Activated CD4-positive, CD25-positive, alpha-beta regulatory T cell treated with anti-CD3 and anti-CD28 coated beads, Interleukin-2, amount 50 U/mL, for 24 hours (primary cell): Measurements from ENCODE around the gene ANKRD40.
"Not testable (repeated sequence)": the region's sequence is repeated elsewhere in the genome, so short reads cannot be mapped to it uniquely, and the experiment has no call there.

Experiments
- ATAC-seq, 2 donors: fragments of 150-1000 bp; cut with Tn5 transposase; one replicate each; pipeline ENCODE4 v1.10.0; 2021; ENCODE audit warnings: mild to moderate bottlenecking in 1 of 2, moderate library complexity in 1 of 2

Gene ANKRD40, protein sequence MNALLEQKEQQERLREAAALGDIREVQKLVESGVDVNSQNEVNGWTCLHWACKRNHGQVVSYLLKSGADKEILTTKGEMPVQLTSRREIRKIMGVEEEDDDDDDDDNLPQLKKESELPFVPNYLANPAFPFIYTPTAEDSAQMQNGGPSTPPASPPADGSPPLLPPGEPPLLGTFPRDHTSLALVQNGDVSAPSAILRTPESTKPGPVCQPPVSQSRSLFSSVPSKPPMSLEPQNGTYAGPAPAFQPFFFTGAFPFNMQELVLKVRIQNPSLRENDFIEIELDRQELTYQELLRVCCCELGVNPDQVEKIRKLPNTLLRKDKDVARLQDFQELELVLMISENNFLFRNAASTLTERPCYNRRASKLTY

DNA sequence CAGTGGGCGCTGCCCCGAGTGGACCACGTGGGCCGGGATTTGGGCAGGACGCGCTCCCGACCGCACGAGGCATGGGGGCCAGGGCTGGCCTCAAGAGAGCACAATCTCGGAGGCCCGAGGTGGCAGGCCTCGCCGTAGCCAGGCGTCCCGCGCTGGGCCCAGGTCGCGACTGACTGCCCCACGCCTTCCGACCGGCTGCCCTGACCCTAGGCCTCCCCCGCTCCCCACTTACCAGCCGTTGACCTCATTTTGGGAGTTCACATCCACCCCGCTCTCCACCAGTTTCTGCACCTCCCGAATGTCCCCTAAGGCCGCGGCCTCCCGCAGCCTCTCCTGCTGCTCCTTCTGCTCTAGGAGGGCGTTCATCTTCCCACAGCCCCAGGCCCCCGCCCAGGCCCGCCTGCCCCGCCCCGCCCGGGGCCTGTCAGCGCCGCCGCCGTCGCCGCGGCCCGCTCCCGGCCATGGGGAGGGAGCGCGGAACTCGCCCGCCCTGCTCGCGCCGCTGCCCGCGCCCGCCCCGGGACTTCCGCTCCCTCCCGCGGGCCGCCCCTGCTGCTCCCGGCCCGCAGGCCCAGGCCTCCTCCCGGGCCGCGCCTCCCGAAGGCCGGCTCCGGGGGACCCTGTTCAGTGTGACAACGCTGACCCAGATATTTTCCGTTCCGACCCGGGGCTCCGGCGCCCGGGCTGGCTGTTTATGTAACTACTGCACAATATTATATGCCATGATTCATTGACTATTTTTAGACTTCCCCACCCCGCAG is at the start of gene ANKRD40:
Gene ANKRD40 (minus strand): TSS at position 626 of the 761 bp plus-strand sequence. CDS start 260 bp downstream, at position 366.
- peak; percentile 90 to 91 for ATAC-seq

DNA sequence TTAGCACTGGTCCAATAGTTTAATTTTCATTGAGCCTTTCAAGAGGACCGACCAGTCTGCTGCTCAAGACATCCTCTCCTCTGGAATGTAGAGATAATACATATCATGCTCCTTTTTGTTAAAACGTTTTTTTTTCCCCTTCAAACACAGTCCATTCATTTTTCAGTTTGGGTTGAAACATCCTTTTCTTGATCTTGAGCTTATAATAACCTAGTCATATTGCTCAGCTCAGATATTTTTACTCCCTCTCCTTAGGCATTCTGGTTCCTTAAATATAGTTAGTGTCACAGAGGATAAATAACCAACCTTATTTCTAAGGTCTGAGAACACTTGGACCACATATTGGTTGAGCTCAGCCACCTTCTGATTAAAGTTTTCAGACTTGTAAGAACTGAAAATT is 46.8 kb upstream of the ANKRD40 start:
- ATAC-seq: no peak

DNA sequence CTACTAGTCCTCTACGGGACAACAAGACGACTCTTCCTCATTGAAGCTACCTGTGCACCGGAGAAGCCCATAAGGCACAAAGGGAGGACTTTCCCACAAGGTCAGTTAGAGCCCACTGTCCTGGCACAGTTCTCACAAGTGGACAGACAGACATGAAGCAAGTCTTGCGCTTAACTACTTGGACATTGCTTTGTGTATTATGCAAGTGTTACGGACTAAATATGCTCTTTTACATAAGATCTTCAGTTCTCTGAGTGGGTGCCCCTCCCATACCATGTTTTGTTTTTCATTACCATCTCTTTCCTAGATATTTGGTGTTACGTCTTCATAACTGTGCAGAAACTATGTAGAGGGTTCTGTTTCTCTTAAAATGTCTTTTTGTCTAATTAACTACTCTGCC is 41.5 kb upstream of the ANKRD40 start:
- no peak for ATAC-seq

DNA sequence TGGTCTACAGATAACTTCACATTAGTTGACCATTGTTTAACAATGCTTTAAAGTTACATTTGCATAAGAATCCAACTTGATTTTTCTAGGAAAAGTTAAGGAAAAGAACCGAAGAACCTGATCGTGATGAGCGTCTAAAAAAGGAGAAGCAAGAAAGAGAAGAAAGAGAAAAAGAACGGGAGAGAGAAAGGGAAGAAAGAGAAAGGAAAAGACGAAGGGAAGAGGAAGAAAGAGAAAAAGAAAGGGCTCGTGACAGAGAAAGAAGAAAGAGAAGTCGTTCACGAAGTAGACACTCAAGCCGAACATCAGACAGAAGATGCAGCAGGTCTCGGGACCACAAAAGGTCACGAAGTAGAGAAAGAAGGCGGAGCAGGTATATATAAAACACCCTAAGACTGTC is 37.9 kb upstream of the ANKRD40 start:
- ATAC-seq: no peak

DNA sequence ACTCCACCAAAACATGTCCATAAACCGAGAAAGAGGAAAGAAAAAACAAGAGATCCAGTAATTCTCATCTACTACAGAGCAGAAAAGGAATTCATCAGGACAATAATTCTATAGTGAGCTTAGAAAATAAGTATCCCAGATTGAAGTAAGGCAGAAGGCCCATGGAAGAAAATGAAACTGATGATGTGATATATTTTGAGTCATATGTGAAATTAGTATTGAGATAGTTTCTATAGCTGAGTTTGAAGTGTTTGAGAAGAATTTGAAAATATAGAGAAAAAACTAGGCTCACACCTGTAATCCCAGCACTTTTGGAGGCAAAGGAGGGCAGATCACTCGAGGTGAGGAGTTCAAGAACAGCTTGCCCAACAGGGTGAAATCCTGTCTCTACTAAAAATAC is 31.4 kb upstream of the ANKRD40 start:
- ATAC-seq: peak in 1 of 2 donors; percentile 33

DNA sequence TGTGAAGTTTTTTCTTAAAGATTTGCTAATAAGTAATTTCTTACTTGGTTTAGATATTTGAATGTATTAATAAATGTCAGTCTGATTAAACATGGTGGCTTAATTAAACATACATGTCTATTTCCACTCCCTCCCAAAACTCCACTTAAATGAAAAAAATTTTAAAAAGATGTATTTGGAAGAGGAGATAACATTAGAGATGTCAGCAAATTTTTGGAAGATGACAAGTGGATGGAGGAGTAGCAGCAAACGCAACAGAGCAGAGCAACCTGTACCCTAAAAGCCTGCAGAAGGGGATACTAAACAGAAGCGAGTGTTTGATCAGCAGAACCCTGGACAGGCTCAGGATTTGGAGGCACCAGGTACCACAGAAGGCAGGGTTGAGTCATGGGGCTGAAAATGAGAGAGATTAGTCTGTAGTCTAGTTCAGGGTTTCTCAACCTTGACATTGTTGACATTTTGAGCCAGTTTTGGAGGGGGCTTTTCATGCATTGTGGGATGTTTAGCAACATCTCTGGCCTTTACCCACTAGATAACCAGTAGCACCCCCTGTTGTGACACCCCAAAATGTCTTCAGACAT is 29.5 kb upstream of the ANKRD40 start:
- ATAC-seq: peak; percentile 48 to 73

DNA sequence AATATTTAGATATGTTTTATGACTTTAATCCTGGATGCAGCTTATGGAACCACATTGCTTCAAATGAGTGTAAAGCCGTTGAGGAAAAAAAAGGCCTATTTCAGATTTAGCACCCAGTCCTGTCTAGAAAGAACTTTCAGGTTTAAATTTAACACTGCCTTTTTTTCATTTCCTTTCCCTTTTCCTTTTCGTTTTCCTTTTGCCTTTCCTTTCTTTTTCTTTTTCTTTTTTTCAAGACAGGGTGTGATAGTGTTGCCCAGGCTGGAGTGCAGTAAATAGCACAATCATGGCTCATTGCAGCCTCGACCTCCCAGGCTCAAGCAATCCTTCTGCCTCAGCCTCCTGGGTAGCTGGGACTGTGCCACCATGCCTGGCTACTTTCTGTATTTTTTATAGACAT is 27.6 kb upstream of the ANKRD40 start:
- no peak for ATAC-seq

DNA sequence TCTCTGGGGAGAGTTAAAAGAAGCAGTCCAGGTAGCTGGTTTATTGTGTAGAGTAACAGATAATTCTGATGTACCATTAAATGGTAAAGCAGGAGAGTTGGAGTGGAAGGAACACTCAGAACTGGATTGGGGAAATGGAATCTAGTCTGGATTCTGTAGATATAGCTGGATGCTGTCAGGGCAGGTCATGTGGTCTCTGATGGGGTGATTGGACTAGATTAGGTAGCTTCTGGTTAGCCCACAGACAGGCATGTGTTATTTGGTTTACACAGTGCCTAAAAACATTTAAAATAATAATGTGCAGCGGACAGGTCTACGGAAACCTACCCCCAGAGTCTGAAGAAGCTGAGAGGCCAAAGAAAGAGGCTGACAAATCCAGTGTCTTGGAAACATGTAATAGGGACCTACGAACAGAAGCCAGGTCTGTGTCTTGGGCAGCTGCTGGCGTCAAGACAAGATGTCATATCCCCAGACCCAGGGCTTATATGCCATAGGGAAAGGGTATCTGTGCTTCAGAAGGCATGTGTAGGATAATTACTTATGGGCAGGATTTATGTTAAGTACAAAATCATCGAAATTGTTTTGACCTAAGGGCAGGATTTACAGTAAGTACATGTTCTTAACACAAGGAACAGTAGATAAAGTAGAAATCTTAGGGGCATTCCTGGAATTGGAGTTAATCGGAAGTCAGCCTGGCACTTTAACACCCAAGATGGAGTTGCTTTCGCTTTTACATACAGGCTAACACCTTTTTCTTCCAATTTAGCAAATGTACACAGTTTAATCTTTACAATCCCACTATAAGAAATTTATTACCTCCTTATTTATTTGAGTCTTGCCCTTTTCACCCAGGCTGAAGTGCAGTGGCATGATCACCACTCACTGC is 24.1 kb upstream of the ANKRD40 start:
- ATAC-seq: no peak

DNA sequence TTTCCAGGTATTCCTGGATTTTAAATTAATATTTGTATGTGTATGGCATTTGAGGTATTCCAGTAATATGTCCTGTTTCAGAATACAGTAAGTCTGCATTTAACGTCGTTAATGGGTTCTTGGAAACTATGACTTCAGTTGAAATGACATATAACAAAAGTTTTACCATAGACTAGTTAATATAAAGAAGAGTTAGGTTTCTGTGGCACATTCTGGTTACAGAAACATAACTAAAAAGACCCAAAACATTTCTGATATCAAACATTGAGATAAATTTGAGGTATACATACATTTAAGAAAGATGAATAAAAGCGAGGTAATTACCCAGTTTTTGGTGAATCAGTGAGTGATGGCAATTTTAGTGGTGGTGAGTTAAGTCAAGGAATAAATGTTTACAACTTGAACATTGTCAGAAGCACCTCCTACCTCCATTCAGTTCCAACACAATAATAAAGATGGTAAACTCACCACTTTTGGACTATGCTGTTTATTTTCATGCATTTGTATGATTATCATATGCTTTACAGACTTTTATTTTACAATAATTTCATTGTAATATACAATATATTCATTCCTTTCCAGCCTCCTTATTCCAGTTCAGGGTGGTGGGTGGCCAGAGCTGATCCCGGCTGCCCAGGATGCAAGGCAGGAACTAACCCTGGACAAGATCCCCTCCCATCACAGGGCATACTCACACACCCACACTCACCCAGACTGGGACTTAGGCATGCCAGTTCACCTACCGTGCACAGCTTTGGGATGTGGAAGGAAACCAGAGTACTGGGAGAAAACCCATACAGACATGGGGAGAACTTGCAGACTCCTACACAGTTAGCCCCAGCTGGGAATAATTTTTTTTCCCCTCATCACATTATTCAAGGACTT is 21.4 kb upstream of the ANKRD40 start:
- peak; percentile 42 to 64 for ATAC-seq

DNA sequence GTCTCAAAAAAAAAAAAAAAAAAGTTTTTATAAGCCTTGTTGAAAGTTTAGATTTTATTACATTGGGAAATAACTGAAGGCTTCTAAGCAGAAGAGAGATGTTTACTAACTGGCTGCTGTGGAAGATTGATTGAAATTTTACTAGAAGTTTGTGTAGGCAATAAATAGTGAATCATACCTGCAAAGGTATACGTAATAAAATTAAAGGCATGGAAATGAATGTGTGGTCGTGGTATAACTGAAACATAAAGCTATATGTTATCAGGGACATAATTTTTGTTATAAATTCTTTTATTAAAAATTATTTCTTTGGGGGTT is 20.4 kb upstream of the ANKRD40 start:
- no peak for ATAC-seq

DNA sequence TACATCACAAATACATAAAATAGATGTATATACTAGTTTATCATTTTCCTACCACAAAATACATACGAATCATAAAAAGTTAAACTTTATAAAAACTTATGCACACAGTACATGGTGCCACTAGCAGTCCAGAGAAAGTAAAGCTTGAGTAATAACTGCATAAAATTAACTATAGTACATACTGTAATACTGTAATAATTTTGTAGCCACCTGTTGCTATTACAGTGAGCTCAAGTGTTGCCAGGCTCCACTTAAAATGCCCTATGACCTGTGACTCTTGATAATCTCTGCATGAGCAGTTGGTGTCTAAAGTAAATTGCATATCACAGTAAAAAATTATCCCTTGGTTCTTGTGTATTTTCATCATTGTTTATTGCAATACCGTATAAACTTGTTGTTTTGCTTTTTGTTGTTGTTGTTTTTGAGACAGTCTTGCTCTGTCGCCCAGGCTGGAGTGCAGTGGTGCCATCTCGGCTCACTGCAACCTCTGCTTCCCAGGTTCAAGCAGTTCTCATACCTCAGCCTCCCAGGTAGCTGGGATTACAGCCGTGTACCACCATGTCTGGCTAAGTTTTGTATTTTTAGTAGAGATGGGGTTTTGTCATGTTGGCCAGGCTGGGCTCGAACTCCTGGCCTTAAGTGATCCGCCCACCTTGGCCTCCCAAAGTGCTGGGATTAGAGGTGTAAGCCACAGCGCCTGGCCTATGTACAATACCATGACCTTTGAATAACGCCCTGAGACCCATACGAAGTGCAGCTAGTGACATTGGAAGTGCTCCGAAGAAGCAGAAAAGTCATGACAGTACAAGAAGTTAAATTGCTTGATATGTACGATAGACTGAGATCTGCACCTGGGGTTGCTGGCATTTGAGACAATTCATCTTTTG is 18.3 kb upstream of the ANKRD40 start:
- ATAC-seq: no peak

DNA sequence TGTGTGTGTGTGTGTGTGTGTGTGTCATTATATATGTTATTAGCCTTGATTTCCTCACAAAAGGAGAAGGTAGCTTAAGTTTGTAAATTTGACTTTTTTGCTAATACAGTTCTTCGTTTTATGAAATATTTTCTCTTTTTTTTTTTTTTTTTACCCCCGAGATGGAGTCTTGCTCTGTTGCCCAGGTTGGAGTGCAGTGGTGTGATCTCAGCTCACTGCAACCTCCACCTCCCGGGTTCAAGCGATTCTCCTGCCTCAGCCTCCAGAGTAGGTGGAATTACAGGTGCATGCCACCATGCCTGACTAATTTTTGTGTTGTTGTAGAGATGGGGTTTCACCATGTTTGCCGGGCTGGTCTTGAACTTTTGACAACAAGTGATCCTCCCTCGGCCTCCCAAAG is 16.9 kb upstream of the ANKRD40 start:
- ATAC-seq: not testable (repeated sequence)

DNA sequence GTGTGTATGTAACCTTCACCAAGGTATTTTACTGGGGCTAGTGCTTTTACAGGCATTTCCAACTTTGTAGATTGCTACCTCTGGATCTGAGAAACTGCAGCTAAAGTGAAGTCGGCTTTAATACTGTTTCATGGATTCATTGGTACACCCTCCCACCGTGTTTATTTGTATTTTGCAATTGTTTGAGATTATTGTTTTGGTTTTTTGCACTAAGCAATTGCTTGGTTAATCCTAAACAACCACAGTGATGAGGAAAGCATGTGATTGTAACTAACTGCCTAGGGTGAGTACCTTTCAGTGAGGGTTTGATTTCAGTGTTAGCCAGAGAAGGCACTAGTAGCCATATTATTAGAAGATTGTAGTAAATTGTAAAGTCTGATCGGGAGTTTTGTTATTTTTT is 15.0 kb upstream of the ANKRD40 start:
- ATAC-seq: no peak

DNA sequence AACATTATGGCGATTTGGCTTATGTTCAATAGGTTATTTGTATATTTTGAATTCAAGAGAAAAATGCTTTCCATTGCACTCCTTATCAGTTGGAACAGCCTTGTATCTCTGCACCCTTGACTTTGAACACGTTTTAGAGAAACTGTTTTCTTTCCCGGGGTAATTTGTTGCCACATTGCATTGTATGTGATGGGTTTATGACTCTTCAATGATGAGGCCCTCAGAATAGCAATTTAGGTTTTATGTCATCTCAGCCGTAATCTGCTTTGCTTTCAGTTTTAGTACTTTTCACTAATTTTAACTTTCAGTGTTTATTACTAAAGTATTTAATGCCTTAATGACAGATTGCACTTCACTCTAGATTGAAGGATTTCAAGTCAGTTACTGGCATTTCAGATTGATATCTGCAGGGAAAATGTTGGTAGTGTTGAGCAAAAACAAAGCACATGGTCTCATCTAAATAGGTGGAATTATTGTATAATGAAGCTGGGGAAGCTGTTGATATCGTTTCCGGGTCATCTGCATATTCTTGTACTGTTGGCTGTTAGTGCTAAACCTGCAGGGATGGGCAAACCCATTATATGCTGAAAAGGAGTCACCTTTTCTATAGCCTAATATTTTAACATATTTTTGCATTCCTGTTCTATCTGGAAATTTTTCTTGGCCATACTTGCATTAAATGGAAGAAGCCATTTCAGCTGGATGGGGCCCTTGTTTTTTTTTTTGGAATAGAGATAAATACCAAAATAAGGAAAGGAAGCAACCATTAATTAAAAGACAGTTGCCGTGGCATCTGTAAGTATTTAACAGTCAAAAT is 13.7 kb upstream of the ANKRD40 start:
- peak; percentile 23 to 38 for ATAC-seq

DNA sequence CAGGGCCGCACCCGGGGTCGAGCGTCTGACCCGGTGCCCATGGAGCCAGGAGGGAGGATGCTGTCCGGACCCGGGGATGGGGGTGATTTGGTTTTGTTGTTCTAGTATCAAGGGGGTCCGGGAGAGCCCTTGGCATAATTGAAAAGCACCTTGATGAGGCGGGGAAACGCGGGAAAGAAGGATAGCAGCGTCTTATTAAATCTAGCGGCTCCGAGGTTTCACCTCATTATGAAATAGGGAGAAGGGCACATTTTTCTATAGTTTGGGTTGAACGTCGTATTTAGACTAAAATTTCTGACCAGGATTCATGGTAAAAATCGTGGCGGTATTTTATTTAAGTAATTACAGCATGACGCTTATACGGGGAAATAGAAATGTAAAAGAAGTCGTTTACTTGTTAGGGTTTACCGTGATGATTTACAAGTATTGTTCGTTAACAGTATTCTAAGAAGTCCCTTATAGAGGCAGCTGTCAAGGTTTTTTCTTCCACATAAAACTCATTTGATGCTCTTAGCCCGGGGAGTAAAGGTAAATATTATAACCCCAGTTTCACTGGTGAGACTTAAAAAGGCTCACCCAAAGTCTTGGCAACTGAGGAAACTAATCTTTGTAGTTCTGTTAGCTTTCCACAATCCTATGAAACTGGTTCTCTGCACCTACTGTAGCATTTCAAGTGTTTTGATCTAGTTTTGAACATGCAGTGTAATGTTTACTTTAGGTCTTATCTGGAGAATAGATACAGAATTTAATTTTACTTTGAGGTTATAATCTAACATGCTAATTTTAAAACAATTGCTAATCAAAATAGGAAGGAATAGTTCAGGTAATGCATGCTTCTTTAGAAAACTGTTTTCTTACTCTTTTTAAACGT is 12.4 kb upstream of the ANKRD40 start:
- ATAC-seq: no peak

DNA sequence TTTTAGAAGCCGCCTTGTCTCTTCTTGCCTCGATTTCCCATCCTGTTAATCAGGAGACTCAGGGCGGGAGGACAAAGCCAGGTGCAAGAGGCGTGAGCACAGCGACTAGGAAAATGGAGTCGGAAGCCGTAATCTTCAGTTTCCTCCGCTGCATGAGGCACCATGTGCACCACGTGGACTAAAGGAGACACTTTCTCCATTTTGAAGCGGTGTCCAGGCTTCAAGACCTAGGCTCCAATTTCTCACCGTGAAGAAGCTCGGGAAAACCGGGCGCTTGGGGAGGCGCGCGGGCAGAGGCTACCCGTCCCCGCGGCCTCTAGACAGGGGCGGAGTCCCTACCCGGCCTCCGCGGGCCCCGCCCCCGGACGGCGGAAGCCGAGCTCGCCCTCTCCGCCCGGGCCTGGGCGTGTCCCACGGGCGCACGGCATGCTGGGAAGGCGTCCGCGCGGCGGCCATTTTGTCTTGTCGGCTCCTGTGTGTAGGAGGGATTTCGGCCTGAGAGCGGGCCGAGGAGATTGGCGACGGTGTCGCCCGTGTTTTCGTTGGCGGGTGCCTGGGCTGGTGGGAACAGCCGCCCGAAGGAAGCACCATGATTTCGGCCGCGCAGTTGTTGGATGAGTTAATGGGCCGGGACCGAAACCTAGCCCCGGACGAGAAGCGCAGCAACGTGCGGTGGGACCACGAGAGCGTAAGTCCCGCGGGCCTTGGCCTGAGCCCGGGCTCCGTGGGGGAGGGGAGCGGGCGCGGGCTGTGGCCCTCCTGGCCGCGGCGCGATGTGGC is 11.6 kb upstream of the ANKRD40 start, which contains the start of gene LUC7L3:
Gene LUC7L3 (plus strand): TSS at position 460 of the 780 bp plus-strand sequence. CDS start 130 bp downstream, at position 590.
- ATAC-seq: peak; percentile 90 to 96

DNA sequence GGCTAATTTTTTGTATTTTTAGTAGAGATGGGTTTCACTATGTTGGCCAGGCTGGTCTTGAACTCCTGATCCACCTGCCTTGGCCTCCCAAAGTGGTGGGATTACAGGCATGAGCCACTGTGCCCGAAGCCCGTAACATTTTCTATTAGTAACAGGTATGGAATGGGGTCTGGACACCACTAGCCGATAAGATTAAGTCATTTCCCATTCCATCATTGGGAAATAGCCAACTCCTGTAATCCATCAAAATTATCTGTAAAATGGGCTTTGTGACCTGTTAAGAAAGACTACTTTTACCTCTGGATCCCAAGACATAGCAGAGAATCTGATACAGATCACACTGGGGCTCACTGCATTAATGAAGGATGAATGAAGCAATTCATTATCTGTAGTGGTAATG is 7.8 kb upstream of the ANKRD40 start:
- no peak for ATAC-seq

DNA sequence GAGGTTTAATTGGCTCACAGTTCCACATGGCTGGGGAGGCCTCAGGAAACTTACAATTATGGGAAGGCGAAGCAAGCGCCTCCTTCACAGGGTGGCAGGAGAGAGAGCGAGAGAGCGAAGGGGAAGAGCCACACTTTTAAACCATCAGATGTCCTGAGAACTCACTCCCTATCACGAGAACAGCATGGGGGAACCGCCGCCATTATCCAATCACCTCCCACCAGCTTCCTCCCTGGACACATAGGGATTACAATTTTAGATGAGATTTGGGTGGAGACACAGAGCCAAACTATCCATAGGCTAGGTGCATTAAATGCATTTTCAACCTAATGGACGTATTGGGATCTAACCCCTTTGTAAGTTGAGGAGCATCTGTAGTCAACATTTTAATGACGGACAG is 4.9 kb upstream of the ANKRD40 start:
- no peak for ATAC-seq
